GM18505 (cell line): Measurements from ENCODE around the gene IL26.
A peak's percentile ranks its signal among the peaks of the same experiment; 100 is the strongest.
"Not testable (repeated sequence)": the region's sequence is repeated elsewhere in the genome, so short reads cannot be mapped to it uniquely, and the experiment has no call there.

ENCODE experiments used
- ATAC-seq: cut with Tn5 transposase; IDR thresholded peaks from one replicate; pipeline ENCODE4 v1.9.1; 2021; ENCODE audit not compliant: unreplicated experiment
- POLR2A ChIP-seq: IDR thresholded peaks from 4 replicates; pipeline ENCODE4 v1.6.1; 2011; ENCODE audit warnings: borderline replicate concordance; ENCODE audit not compliant: insufficient read depth, insufficient read length; ENCODE audit errors: extremely low read depth

IL26 gene

DNA sequence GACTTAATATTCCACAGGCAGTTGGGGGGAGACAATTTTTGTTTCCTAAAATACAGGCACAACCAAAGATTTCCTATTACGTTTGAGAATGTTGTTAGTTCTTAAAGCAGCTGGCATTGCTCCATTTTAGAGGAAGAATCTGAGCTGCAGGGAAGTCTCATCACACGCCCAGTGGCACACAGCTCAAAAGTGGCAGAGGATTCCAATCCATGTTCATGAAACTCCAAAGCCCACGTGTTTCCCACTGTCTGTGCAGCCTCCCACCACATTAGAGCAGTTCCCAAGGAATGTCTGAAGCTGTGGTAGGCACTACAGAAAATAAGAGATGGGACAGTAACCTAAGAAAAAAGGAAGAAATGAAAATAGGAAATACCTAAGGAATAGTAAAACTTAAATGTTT is 6.1 kb upstream of the IL26 start:
- TF ChIP-seq POLR2A = no peak
- ATAC-seq = no peak

DNA sequence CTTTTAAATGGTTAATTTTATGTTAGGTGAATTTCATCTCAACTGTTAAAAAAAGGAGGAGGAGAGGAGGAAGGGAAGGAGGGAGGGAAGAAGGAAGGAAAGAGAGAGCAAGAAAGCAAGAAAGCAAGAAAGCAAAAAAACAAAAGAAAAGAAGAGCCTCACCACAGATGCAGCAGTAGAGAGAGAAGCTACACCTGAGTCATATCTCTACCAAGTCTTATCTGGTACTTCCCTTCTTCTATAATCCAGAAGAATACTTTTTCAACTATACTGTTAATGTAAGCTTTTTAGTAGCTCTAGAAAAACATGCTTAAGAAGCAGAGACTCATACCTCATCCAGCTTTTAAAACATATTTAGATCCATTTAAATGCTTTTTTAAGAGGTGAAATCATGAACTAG is 5.6 kb upstream of the IL26 start:
- no peak for TF ChIP-seq POLR2A
- no peak for ATAC-seq

DNA sequence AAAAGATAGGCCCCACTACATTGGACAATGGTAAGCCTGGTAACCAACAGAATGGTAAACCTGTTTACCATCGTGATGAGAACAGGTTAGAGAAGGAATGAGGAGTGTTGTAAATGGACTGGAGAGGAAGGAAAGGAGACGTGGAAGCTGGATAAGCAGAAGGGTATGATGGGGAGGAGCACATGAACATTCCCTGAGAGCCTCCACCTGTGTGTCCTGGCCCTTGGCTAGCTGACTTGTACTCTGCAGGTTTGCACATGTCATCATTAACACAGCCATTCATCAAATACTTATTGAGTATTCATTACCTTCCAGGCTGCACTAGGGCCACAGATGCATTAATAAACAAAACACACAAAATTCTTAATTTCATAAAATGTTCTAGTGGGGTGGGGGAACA is 4.3 kb upstream of the IL26 start:
- TF ChIP-seq POLR2A = no peak
- ATAC-seq = no peak

DNA sequence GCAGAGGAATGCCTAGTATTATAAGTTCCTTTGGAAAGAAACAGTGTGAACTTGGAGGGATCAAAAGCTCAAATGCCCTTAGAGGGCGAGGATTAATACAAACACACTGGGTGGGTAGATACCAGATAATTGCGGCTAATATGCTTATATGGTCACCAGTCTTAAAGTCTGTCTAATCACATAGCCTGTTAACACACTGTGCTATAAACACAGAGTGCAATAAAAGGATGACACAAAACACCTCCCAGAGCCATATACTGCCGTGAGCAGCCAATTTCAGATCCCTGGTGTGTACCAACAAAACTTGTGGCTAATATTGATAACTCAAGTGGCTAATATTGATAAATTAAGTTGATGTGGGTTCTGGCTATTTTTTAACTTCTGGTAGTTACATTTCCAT is 1.7 kb upstream of the IL26 start:
- ATAC-seq = no peak
- TF ChIP-seq POLR2A = no peak

- TF ChIP-seq POLR2A = no peak
- ATAC-seq = no peak
Measured at GRCh38 chr12:68224613-68225285, 861 bp downstream of the IL26 start.

GRCh38 chr12:68223067-68223747 is 2.4 kb downstream of the IL26 start:
- peak; percentile 85 for ATAC-seq
- no peak for TF ChIP-seq POLR2A

- ATAC-seq = no peak
Measured at GRCh38 chr12:68222326-68222725, 3.3 kb downstream of the IL26 start.

DNA sequence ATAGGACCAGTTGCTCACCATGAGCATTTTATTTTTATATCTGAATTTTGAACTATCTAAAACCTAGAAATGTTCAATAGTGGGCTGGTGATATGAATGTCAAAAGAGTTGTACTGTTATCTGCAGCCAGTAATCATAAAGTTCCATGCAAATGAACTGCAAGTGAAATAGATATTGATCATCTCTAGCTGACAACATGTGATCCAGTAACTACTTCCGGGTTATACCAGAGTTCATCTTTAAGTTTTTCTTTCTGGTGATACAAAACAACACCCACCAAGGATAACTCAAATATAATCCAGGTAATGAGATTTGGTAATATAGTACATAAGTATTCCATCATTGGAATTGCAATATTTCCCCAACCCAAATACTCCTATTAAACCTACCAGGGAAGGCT is 4.1 kb downstream of the IL26 start:
- TF ChIP-seq POLR2A = no peak
- no peak for ATAC-seq

More at GRCh38 chr12:68222326-68222725, 3.3 kb downstream of the IL26 start:
- no peak for TF ChIP-seq POLR2A

DNA sequence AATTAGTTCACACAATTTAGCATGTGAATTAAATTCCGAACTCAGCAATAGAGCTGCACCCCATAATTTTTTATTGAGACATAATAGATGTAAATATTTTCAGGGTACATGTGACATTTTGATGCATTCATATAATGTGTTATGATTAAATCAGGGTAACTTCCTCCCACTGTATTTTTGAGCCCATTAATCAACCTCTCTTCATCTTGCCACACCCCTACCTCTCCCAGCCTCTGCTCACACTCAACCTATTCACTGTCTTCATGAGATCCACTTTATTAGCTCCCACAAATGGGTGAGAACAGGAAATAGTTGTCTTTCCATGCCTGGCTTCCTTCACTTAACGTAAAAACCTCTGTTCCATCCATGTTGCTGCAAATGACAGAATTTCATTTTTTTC is 14.7 kb downstream of the IL26 start:
- ATAC-seq = no peak
- no peak for TF ChIP-seq POLR2A

DNA sequence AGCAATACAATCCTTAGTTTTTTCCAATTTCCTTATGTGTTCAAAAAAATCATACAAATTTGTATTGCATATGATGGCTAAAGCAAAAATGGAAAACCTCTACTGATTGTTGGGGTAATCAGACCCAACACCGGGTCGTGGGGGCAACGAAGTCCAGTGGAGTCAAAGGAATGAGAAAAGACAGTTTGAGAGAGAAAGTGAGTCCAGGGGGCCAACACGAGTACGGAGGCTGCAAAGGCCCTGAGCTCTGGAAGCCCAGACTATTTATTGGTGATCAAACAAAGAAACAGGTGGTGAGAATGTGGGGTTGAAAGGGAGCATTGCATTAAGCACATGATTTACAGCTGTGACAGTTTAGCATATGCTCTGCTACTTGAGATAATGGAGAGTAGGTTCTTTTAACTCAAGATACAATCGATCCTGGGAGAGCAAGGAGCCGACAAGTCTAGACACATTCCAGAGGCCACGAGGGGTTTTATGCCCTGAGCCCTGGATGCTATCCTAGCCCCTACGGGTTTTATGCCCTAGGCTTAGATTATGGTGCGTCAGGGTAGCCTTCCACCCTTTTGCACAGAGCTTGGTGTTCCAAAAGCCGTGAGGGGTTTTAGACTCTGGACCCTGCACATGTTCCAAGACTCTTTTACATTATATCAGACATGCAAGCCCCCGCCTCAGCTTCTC is 16.4 kb downstream of the IL26 start:
- not testable (repeated sequence) for ATAC-seq

DNA sequence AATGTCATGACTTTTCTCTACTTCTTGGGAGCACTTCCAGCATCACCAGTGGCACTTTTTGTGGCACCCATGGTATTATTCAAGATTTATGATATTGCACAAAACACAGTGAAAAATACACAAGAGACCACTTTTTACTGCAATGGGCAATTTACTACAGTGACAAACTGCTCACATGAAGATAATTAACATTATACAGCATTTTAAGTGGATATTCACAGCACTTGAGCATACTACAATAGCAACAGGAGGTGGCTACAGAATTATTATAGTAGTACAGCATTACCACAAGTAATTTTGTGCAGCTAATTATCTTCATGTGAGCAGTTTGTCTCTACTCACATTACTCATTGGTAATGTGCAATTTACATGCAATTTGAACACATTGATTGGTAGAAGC is 18.3 kb downstream of the IL26 start:
- no peak for TF ChIP-seq POLR2A
- no peak for ATAC-seq

DNA sequence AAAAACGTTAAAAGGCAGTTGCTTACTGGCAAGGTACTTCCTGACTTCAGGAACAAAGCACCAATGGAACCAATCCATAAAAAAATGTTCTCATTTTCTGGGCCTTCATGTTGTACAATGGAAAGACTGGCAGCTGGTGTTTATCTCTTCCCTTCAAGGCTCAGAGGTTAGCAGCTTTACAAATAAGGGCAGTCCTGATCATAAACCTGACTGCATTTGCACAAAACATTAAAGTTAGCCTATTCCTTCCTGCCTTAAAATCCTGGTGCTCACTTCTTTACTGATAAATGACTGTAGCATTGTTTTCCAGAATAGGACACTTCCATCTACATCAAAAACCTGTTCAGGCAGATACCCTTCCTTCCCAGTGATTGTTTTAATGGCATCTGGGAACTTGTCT is 19.2 kb downstream of the IL26 start:
- ATAC-seq = no peak
- no peak for TF ChIP-seq POLR2A

DNA sequence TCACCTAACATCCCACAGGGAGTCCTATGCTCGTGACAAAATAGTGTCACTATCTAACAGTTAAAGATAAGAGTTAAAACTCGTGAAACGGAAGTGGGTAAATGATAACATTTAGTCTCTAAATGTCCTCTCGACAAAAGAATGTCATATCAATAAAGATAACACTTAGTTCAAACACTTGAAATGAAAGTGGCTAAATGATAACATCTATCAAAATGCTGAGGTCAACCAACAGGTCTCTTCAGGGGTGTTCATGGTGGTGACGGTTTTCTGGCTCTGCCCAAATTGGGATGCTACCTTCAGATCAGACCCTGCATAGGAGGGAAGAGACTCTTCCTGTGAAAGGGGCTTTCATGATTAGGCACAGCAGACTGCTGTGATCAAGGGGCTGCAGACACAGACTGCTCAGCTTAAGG is 22.1 kb downstream of the IL26 start:
- TF ChIP-seq POLR2A = no peak
- ATAC-seq = no peak

DNA sequence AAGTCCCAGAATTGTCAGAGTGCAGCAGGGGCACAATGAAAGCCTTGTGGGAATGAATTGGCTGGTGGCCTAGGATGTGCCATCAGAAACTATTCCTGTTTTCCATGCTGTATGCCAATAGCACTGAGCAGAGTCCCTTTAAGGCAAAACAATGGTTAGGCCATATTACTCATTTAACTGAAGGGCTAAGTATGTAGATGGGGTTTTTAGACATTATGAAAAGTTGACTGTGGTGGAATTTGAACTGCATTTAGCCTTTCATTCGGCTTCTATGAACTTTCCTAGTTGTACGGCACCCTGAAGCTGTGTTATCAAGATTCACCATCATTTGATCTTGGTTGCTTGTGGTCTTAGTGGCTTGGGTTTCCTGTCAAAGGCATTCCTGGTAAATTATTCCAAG is 24.8 kb downstream of the IL26 start:
- no peak for TF ChIP-seq POLR2A
- ATAC-seq = no peak
